GM18951 (cell line): ENCODE measurements around the gene BMPR1A.

ENCODE experiments used
- POLR2A ChIP-seq: IDR thresholded peaks from 4 replicates; pipeline ENCODE4 v1.6.1; 2011; ENCODE audit warnings: mild to moderate bottlenecking; ENCODE audit not compliant: insufficient read length, insufficient read depth; ENCODE audit errors: extremely low read depth
- in situ Hi-C: fragments of 300-500 bp; cut with MboI; formaldehyde crosslinking; loops from one replicate; pipeline ENCODE4 v1.12.0; 2022; ENCODE audit warnings: low sequenced_read_pairs, mixed read lengths, inconsistent platforms; ENCODE audit not compliant: unreplicated experiment

The BMPR1A gene

GRCh38 chr10:86782701-86783418 lies 26.4 kb downstream of the BMPR1A start:
- in situ Hi-C loops = no loop called here

GRCh38 chr10:86785037-86785436 lies 28.6 kb downstream of the BMPR1A start:
- in situ Hi-C loops = no loop called here
- no peak for TF ChIP-seq POLR2A

More at GRCh38 chr10:86782701-86783418, 26.4 kb downstream of the BMPR1A start:
- TF ChIP-seq POLR2A = no peak

GRCh38 chr10:86785968-86786367 lies 29.5 kb downstream of the BMPR1A start:
- TF ChIP-seq POLR2A = no peak
- in situ Hi-C loops = no loop called here

GRCh38 chr10:86786368-86786767 lies 29.9 kb downstream of the BMPR1A start:
- in situ Hi-C loops = no loop called here
- no peak for TF ChIP-seq POLR2A

- TF ChIP-seq POLR2A = no peak
These were observed 34.0 kb downstream of the BMPR1A start for GRCh38 chr10:86790394-86790793.

GRCh38 chr10:86792461-86793167 lies 36.2 kb downstream of the BMPR1A start:
- in situ Hi-C loops = no loop called here
- no peak for TF ChIP-seq POLR2A

More at GRCh38 chr10:86790394-86790793, 34.0 kb downstream of the BMPR1A start:
- in situ Hi-C loops = no loop called here

- no peak for TF ChIP-seq POLR2A
- in situ Hi-C loops = no loop called here
These were observed 37.3 kb downstream of the BMPR1A start for GRCh38 chr10:86793696-86794095.

GRCh38 chr10:86795353-86795752 lies 38.9 kb downstream of the BMPR1A start:
- in situ Hi-C loops = no loop called here
- TF ChIP-seq POLR2A = no peak

GRCh38 chr10:86798025-86798424 lies 41.6 kb downstream of the BMPR1A start:
- in situ Hi-C loops = no loop called here
- no peak for TF ChIP-seq POLR2A

GRCh38 chr10:86798611-86799010 lies 42.2 kb downstream of the BMPR1A start:
- TF ChIP-seq POLR2A = no peak
- in situ Hi-C loops = no loop called here

GRCh38 chr10:86799188-86799845 lies 42.9 kb downstream of the BMPR1A start:
- in situ Hi-C loops = no loop called here
- TF ChIP-seq POLR2A = no peak

- in situ Hi-C loops = no loop called here
- TF ChIP-seq POLR2A = no peak
These were observed 45.6 kb downstream of the BMPR1A start for GRCh38 chr10:86801995-86802394.

GRCh38 chr10:86802473-86803108 lies 46.2 kb downstream of the BMPR1A start:
- no peak for TF ChIP-seq POLR2A
- in situ Hi-C loops = no loop called here
